Measurements from ENCODE around the gene FLCN. TPM values are rescaled to one million over a fixed set of nuclear protein-coding genes. Genes with fewer than 3 reads are reported as not detected.

The FLCN gene
- total and polyA plus RNA-seq, 10 of the 15 experiments (the other 5 are each of a cell fraction or from before 2014, with no cell fraction given), result 1.1 to 24.7 (median 10.4) TPM

DNA sequence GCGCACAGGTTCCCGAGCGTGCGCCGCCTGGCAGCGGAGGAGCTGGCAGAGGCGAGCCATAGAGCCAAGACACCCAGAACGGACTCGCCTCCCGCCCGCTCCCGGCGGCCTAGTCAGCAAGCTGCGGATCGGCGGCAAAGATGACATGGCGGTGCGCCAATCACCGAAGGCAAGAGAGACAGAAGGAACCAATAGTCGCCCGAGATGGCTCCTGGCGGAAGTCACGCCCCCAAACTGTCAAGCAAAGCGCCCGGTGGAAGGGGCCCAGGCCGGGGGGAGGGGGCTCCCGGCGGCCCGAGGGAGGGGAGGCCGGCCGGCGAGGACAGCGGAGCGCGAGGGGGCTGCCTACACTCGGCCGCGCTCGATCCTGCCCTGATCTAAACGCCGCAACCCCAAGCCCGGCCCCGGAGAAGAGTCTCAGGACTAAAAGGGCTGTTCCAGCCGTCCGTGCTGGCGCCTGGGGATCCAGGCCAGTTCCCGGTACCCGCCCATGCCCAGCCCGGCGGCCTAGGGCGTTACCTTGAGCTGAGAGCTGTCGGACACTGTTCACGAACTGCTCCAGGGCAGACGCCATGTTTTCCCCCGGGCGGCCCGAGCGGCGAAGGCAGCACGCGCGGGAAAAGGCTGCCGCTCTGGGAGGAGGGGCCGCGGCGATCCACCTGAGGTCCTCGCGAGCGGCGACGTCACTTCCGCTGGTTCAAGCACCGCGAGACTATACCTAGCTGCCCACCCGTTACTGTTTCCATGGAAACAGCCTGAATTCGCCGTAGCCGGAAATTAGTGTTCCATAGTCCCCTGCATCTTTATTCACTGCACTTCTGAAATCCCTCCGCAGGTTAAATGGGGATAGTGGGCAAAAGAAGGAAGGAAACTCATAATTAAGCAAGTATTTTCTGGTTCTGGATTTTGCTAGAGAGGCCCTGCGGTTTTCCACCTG, 43.9 kb upstream of the FLCN start, which contains the start of gene COPS3 (continued):
- TF ChIP-seq NFYA (IDR thresholded peaks at IDR 0.05; ENCODE audit: borderline replicate concordance, low read depth, low read length) (no peak), ESRRA (IDR thresholded peaks at IDR 0.05; ENCODE audit: low read length) (no peak), BRCA1 (IDR thresholded peaks at IDR 0.05; ENCODE audit: low read depth, low read length) (peak; percentile 74), GABPA (IDR thresholded peaks at IDR 0.05; ENCODE audit: low read depth) (peak; percentile 85), EP300 (IDR thresholded peaks at IDR 0.05; ENCODE audit: borderline replicate concordance in 1 of 2, control insufficient read depth in 1 of 2, low read depth in 2 of 2, low read length in 2 of 2) (no peak), SMC3 (IDR thresholded peaks at IDR 0.05; ENCODE audit: borderline replicate concordance, low read length) (no peak), ZSCAN29 (IDR thresholded peaks at IDR 0.05) (no peak), JUNB (IDR thresholded peaks at IDR 0.05) (no peak), RUNX3 (IDR thresholded peaks at IDR 0.05; ENCODE audit: low read length) (peak; percentile 58; the same call in 1 of the 2 replicates), EED (IDR thresholded peaks at IDR 0.05; ENCODE audit: low read depth) (0 out of 2 replicates have a peak, but pooled peaks have one; percentile 22), ZNF274 (IDR thresholded peaks at IDR 0.05; ENCODE audit: insufficient read depth, insufficient read length) (no peak), BMI1 (IDR thresholded peaks at IDR 0.05; ENCODE audit: borderline replicate concordance) (peak; percentile 100), CBX3 (IDR thresholded peaks at IDR 0.05; ENCODE audit: borderline replicate concordance, low read depth) (no peak), STAT3 (IDR thresholded peaks at IDR 0.05; ENCODE audit: low read depth, low read length) (no peak), MEF2B (IDR thresholded peaks at IDR 0.05; ENCODE audit: partially characterized antibody, poor library complexity, severe bottlenecking) (peak; percentile 75), EGR1 (IDR thresholded peaks at IDR 0.05; ENCODE audit: borderline replicate concordance in 1 of 2, low read depth in 2 of 2, low read length in 2 of 2) (peak in 1 of 2 experiments; percentile 27; a peak in 1 of 3 replicates), YY1 (IDR thresholded peaks at IDR 0.05; ENCODE audit: low read depth, low read length) (peak; percentile 94), SP1 (IDR thresholded peaks at IDR 0.05; ENCODE audit: low read depth, low read length) (peak; percentile 89), JUND (IDR thresholded peaks at IDR 0.05; ENCODE audit: low read depth, low read length) (no peak)
- TF ChIP-seq, protein P1, sequence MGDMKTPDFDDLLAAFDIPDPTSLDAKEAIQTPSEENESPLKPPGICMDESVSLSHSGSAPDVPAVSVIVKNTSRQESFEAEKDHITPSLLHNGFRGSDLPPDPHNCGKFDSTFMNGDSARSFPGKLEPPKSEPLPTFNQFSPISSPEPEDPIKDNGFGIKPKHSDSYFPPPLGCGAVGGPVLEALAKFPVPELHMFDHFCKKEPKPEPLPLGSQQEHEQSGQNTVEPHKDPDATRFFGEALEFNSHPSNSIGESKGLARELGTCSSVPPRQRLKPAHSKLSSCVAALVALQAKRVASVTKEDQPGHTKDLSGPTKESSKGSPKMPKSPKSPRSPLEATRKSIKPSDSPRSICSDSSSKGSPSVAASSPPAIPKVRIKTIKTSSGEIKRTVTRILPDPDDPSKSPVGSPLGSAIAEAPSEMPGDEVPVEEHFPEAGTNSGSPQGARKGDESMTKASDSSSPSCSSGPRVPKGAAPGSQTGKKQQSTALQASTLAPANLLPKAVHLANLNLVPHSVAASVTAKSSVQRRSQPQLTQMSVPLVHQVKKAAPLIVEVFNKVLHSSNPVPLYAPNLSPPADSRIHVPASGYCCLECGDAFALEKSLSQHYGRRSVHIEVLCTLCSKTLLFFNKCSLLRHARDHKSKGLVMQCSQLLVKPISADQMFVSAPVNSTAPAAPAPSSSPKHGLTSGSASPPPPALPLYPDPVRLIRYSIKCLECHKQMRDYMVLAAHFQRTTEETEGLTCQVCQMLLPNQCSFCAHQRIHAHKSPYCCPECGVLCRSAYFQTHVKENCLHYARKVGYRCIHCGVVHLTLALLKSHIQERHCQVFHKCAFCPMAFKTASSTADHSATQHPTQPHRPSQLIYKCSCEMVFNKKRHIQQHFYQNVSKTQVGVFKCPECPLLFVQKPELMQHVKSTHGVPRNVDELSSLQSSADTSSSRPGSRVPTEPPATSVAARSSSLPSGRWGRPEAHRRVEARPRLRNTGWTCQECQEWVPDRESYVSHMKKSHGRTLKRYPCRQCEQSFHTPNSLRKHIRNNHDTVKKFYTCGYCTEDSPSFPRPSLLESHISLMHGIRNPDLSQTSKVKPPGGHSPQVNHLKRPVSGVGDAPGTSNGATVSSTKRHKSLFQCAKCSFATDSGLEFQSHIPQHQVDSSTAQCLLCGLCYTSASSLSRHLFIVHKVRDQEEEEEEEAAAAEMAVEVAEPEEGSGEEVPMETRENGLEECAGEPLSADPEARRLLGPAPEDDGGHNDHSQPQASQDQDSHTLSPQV (IDR thresholded peaks at IDR 0.05), result no peak
- TF ChIP-seq, protein P2, sequence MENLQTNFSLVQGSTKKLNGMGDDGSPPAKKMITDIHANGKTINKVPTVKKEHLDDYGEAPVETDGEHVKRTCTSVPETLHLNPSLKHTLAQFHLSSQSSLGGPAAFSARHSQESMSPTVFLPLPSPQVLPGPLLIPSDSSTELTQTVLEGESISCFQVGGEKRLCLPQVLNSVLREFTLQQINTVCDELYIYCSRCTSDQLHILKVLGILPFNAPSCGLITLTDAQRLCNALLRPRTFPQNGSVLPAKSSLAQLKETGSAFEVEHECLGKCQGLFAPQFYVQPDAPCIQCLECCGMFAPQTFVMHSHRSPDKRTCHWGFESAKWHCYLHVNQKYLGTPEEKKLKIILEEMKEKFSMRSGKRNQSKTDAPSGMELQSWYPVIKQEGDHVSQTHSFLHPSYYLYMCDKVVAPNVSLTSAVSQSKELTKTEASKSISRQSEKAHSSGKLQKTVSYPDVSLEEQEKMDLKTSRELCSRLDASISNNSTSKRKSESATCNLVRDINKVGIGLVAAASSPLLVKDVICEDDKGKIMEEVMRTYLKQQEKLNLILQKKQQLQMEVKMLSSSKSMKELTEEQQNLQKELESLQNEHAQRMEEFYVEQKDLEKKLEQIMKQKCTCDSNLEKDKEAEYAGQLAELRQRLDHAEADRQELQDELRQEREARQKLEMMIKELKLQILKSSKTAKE (IDR thresholded peaks at IDR 0.05; ENCODE audit: low read depth, poor library complexity, severe bottlenecking), result no peak
- TF ChIP-seq, protein P3, sequence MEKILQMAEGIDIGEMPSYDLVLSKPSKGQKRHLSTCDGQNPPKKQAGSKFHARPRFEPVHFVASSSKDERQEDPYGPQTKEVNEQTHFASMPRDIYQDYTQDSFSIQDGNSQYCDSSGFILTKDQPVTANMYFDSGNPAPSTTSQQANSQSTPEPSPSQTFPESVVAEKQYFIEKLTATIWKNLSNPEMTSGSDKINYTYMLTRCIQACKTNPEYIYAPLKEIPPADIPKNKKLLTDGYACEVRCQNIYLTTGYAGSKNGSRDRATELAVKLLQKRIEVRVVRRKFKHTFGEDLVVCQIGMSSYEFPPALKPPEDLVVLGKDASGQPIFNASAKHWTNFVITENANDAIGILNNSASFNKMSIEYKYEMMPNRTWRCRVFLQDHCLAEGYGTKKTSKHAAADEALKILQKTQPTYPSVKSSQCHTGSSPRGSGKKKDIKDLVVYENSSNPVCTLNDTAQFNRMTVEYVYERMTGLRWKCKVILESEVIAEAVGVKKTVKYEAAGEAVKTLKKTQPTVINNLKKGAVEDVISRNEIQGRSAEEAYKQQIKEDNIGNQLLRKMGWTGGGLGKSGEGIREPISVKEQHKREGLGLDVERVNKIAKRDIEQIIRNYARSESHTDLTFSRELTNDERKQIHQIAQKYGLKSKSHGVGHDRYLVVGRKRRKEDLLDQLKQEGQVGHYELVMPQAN (conservative IDR thresholded peaks at IDR 0.05), result peak; percentile 90
